GM23338 (cell line): ENCODE measurements around the gene EEPD1. TPM values are rescaled to one million over a fixed set of nuclear protein-coding genes. Genes with fewer than 3 reads are reported as not detected.

Experiments
- ATAC-seq: fragments of 200-7000 bp; cut with Tn5 transposase; 3 replicates; pipeline ENCODE4 v1.9.1; 2020
- DNase-seq: peaks from one replicate; pipeline ENCODE4 v3.0.0-alpha.2; 2015; ENCODE audit warnings: low spot score
- H2AFZ ChIP-seq: fragments of 200-600 bp; sonication (generic); 2 replicates; pipeline ENCODE4 v1.8.0; 2016; ENCODE audit warnings: antibody characterized with exemption, mild to moderate bottlenecking, moderate library complexity
- H3F3A ChIP-seq: fragments of 200-600 bp; sonication (generic); replicated peaks from 2 replicates; pipeline ENCODE4 v1.8.0; 2017; ENCODE audit warnings: antibody characterized with exemption, mixed run types, low read depth
- H3K27ac ChIP-seq: fragments of 200-600 bp; sonication (generic); 2 replicates; pipeline ENCODE4 v1.6.1; 2016; ENCODE audit warnings: low read depth
- H3K27me3 ChIP-seq: fragments of 200-600 bp; sonication (generic); 2 replicates; pipeline ENCODE4 v1.8.0; 2016; ENCODE audit warnings: mild to moderate bottlenecking, mixed run types, moderate library complexity; ENCODE audit not compliant: insufficient read depth
- H3K36me3 ChIP-seq: fragments of 200-600 bp; sonication (generic); 2 replicates; pipeline ENCODE4 v1.8.0; 2016; ENCODE audit warnings: mild to moderate bottlenecking; ENCODE audit not compliant: insufficient read depth
- H3K4me1 ChIP-seq: fragments of 200-600 bp; sonication (generic); 2 replicates; pipeline ENCODE4 v1.8.0; 2016; ENCODE audit warnings: mild to moderate bottlenecking, moderate library complexity; ENCODE audit not compliant: insufficient read depth
- H3K4me2 ChIP-seq: fragments of 200-600 bp; sonication (generic); 2 replicates; pipeline ENCODE4 v1.7.1; 2017; ENCODE audit warnings: mixed run types
- H3K4me3 ChIP-seq: fragments of 200-600 bp; sonication (generic); 2 replicates; pipeline ENCODE4 v1.6.1; 2016; ENCODE audit warnings: mixed run types
- H3K79me2 ChIP-seq: fragments of 200-600 bp; sonication (generic); replicated peaks from 2 replicates; pipeline ENCODE4 v1.8.0; 2017; ENCODE audit warnings: mild to moderate bottlenecking; ENCODE audit not compliant: insufficient read depth
- H3K9me2 ChIP-seq: fragments of 200-600 bp; sonication (generic); 2 replicates; pipeline ENCODE4 v1.8.0; 2017; ENCODE audit not compliant: insufficient read depth
- H4K20me1 ChIP-seq: fragments of 200-600 bp; sonication (generic); replicated peaks from 2 replicates; pipeline ENCODE4 v1.8.0; 2017; ENCODE audit warnings: mild to moderate bottlenecking; ENCODE audit not compliant: insufficient read depth
- H3K27ac Mint-ChIP-seq: 2 replicates; pipeline ENCODE4 v1.8.0; 2020; ENCODE audit warnings: inconsistent platforms, mild to moderate bottlenecking, moderate library complexity, mixed read lengths
- H3K27me3 Mint-ChIP-seq: 3 replicates; pipeline ENCODE4 v1.8.0; 2022; ENCODE audit warnings: low read depth, mild to moderate bottlenecking, moderate library complexity, mixed read lengths, inconsistent platforms; ENCODE audit not compliant: insufficient read depth, poor library complexity
- H3K36me3 Mint-ChIP-seq: 3 replicates; pipeline ENCODE4 v1.8.0; 2021; ENCODE audit warnings: low read depth, mild to moderate bottlenecking, inconsistent platforms, moderate library complexity, mixed read lengths
- H3K4me1 Mint-ChIP-seq: 3 replicates; pipeline ENCODE4 v1.8.0; 2020; ENCODE audit warnings: mild to moderate bottlenecking, inconsistent platforms, mixed read lengths
- H3K4me3 Mint-ChIP-seq: 3 replicates; pipeline ENCODE4 v1.8.0; 2021; ENCODE audit warnings: moderate library complexity, mild to moderate bottlenecking, inconsistent platforms, mixed read lengths
- H3K9me3 Mint-ChIP-seq: 3 replicates; pipeline ENCODE4 v1.8.0; 2020; ENCODE audit warnings: moderate library complexity, mild to moderate bottlenecking, inconsistent platforms, mixed read lengths
- CREB1 ChIP-seq: fragments of 250-450 bp; sonication (Bioruptor Pico); IDR thresholded peaks from 2 replicates; pipeline ENCODE4 v1.5.0; 2020; ENCODE audit warnings: low read depth, mild to moderate bottlenecking, moderate library complexity
- EZH2 ChIP-seq: fragments of 200-600 bp; sonication (generic); IDR thresholded peaks from one replicate; pipeline ENCODE4 v1.8.0; 2017; ENCODE audit warnings: antibody characterized with exemption, mild to moderate bottlenecking, low read depth; ENCODE audit not compliant: unreplicated experiment
- EZH2phosphoT487 ChIP-seq: fragments of 200-600 bp; sonication (generic); IDR thresholded peaks from one replicate; pipeline ENCODE4 v1.8.1; 2018; ENCODE audit warnings: antibody characterized with exemption; ENCODE audit not compliant: unreplicated experiment
- JUNB ChIP-seq: IDR thresholded peaks from one replicate; pipeline ENCODE4 v1.6.1; 2016; ENCODE audit warnings: antibody characterized with exemption; ENCODE audit not compliant: unreplicated experiment
- NANOG ChIP-seq: IDR thresholded peaks from 2 replicates; pipeline ENCODE4 v1.6.1; 2016; ENCODE audit warnings: antibody characterized with exemption, borderline replicate concordance
- POLR2AphosphoS5 ChIP-seq: IDR thresholded peaks from 2 replicates; pipeline ENCODE4 v1.6.1; 2016; ENCODE audit warnings: antibody characterized with exemption, low read depth
- REST ChIP-seq: IDR thresholded peaks from one replicate; pipeline ENCODE4 v1.6.1; 2018; ENCODE audit warnings: antibody characterized with exemption; ENCODE audit not compliant: unreplicated experiment
- STAT1 ChIP-seq: IDR thresholded peaks from one replicate; pipeline ENCODE4 v1.6.1; 2016; ENCODE audit warnings: antibody characterized with exemption; ENCODE audit not compliant: unreplicated experiment
- ZNF114 ChIP-seq: fragments of 250-450 bp; sonication (Bioruptor Pico); IDR thresholded peaks from 2 replicates; pipeline ENCODE4 v1.5.0; 2020; ENCODE audit warnings: mild to moderate bottlenecking, moderate library complexity
- ZNF331 ChIP-seq: fragments of 250-450 bp; sonication (Bioruptor Pico); IDR thresholded peaks from 2 replicates; pipeline ENCODE4 v1.5.0; 2020; ENCODE audit warnings: low read depth, mild to moderate bottlenecking, moderate library complexity
- ZNF462 ChIP-seq: fragments of 250-450 bp; sonication (Bioruptor Pico); IDR thresholded peaks from 2 replicates; pipeline ENCODE4 v1.5.0; 2020; ENCODE audit warnings: mild to moderate bottlenecking, moderate library complexity
- polyA plus RNA-seq: library from polyadenylated mRNA; unstranded; fragments of >200 nt; fragmentation: Nextera tagmentation; extraction: Ambion mirVana; gene quantifications from 2 replicates; pipeline ENCODE4 v1.2.1, GENCODE V29; 2016
- total RNA-seq: library from RNA; depleted of rRNA; stranded (reverse); fragments of >200 nt; shearing (Covaris generic); gene quantifications from 2 replicates; pipeline ENCODE4 v1.2.3, GENCODE V29; 2014
- TF ChIP-seq, protein P1 (sequence below), 2 experiments: fragments of 200-600 bp in 1 of 2; sonication (generic) in 1 of 2; conservative IDR thresholded peaks; 2 replicates each; pipeline versions ENCODE4 v1.5.1 to v1.6.1; 2016 to 2017; ENCODE audit warnings: antibody characterized with exemption in 2 of 2, low read depth in 2 of 2, mild to moderate bottlenecking in 2 of 2, moderate library complexity in 1 of 2
- TF ChIP-seq, protein P2 (sequence below): IDR thresholded peaks from 2 replicates; pipeline ENCODE4 v1.6.1; 2016; ENCODE audit warnings: antibody characterized with exemption

The EEPD1 gene
- total and polyA plus RNA-seq, 2 experiments from 2014 or later: 4.1 to 17.1 TPM

- no peaks in the 10 kb centered on the region for H3K36me3 ChIP-seq
- Mint-ChIP-seq H3K27me3 (peaks cover 12% of the 10 kb centered on the region), H3K4me1 (peaks cover 16% of the 10 kb centered on the region; the same call in 2 of the 3 replicates), H3K36me3 (peaks cover 5% of the 10 kb centered on the region; the same call in 2 of the 3 replicates), H3K9me3 (no peaks in the 10 kb centered on the region), H3K4me3 (no peak overlapping the region), H3K27ac (no peak overlapping the region)
- H3K4me3 ChIP-seq: no peak overlapping the region
- H3K27me3 ChIP-seq: no peaks in the 10 kb centered on the region
- no peaks in the 10 kb centered on the region for H3K4me1 ChIP-seq
- TF ChIP-seq ZNF114 (CRISPR knock-in tag): no peak
- no peak for TF ChIP-seq POLR2AphosphoS5
- TF ChIP-seq, protein P1, sequence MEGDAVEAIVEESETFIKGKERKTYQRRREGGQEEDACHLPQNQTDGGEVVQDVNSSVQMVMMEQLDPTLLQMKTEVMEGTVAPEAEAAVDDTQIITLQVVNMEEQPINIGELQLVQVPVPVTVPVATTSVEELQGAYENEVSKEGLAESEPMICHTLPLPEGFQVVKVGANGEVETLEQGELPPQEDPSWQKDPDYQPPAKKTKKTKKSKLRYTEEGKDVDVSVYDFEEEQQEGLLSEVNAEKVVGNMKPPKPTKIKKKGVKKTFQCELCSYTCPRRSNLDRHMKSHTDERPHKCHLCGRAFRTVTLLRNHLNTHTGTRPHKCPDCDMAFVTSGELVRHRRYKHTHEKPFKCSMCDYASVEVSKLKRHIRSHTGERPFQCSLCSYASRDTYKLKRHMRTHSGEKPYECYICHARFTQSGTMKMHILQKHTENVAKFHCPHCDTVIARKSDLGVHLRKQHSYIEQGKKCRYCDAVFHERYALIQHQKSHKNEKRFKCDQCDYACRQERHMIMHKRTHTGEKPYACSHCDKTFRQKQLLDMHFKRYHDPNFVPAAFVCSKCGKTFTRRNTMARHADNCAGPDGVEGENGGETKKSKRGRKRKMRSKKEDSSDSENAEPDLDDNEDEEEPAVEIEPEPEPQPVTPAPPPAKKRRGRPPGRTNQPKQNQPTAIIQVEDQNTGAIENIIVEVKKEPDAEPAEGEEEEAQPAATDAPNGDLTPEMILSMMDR (conservative IDR thresholded peaks at IDR 0.05; ENCODE audit: low read depth in 2 of 2): no peak
- no peak for TF ChIP-seq ZNF462 (CRISPR knock-in tag)
- TF ChIP-seq STAT1: no peak
- TF ChIP-seq EZH2phosphoT487: no peak
- TF ChIP-seq ZNF331 (CRISPR knock-in tag): no peak
- TF ChIP-seq, protein P2, sequence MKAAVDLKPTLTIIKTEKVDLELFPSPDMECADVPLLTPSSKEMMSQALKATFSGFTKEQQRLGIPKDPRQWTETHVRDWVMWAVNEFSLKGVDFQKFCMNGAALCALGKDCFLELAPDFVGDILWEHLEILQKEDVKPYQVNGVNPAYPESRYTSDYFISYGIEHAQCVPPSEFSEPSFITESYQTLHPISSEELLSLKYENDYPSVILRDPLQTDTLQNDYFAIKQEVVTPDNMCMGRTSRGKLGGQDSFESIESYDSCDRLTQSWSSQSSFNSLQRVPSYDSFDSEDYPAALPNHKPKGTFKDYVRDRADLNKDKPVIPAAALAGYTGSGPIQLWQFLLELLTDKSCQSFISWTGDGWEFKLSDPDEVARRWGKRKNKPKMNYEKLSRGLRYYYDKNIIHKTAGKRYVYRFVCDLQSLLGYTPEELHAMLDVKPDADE: no peak
- no peak for TF ChIP-seq CREB1 (CRISPR knock-in tag)
- TF ChIP-seq NANOG: no peak
- TF ChIP-seq REST: no peak
- TF ChIP-seq EZH2: no peak
- no peak for TF ChIP-seq JUNB
- no peaks in the 10 kb centered on the region for H3F3A ChIP-seq
- no peak for ATAC-seq
- no peak overlapping the region for H2AFZ ChIP-seq
- H3K9me2 ChIP-seq: 0 out of 2 replicates have a peak, but pooled peaks cover 5% of the 10 kb centered on the region
- no peak for DNase-seq
- H4K20me1 ChIP-seq: no peaks in the 10 kb centered on the region
- no peak overlapping the region for H3K27ac ChIP-seq
- no peak overlapping the region for H3K4me2 ChIP-seq
- no peaks in the 10 kb centered on the region for H3K79me2 ChIP-seq
Measured at GRCh38 chr7:36305226-36305625, 152.2 kb downstream of the EEPD1 start.
